Measurements from ENCODE around the gene ARL13A.
"Not testable (repeated sequence)": the region's sequence is repeated elsewhere in the genome, so short reads cannot be mapped to it uniquely, and the experiment has no call there.

ARL13A gene

GRCh38 chrX:100994352-100995281 is 25.1 kb downstream of the ARL13A start:
- no peak for DNase-seq

GRCh38 chrX:100995469-100995868 is 26.0 kb downstream of the ARL13A start:
- DNase-seq: no peak

DNA sequence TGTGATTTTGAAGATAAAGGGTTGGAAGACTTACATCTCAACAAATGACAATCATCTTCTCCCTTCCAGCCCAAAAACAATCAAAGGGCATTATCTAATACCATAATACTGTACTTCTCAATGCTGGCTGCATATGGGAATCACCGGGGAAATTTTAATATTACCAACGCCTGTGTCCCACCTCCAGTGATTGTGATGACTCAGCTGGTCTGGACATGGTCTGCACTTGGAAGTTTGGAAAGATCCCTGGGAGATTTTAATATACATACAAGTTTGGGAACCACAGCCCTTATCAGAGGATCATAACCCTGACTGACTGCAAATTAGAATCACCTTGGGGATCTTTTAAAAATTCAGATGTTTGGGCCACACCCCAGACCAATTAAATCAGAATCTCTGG is 29.9 kb downstream of the ARL13A start:
- no peak for DNase-seq

- DNase-seq: no peak
Observed at GRCh38 chrX:101009090-101009489, 39.6 kb downstream of the ARL13A start.

GRCh38 chrX:101012031-101012430 is 42.5 kb downstream of the ARL13A start:
- DNase-seq: not testable (repeated sequence)

DNA sequence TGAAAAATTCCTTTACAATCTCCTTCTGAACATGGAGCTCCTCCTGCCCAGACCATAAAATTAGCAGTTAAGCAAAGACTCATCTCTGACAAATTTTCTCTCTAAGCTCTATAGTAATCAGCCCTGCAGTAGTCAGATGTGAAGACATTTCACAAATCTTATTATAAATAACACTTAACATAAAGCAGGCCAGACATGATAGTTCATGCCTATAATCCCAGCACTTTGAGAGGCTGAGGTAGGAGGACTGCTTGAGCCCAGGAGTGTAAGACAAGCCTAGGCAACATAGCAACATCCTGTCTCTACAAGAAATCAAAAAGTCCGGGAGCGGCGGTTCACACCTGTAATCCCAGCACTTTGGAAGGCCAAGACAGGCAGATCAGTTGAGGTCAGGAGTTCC is 52.5 kb downstream of the ARL13A start:
- DNase-seq: no peak

DNA sequence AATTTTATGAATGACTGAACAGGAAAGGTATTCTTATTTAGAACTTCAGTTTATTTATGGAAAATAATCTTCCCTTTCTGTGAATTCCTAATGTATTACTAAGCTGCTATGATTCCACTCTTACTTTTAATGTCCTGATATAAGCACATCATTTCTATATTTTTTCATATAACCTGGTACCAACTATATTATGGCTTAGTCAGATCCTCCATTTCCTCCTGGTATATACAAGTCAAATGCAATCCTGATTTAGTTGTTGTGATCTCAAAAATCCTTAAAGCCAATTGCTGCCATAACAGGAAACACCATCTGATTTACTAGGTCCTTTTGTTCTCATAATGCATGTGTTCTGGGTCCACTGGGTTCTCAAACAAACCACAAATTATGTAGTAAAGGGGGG is 55.6 kb downstream of the ARL13A start:
- DNase-seq: no peak

DNA sequence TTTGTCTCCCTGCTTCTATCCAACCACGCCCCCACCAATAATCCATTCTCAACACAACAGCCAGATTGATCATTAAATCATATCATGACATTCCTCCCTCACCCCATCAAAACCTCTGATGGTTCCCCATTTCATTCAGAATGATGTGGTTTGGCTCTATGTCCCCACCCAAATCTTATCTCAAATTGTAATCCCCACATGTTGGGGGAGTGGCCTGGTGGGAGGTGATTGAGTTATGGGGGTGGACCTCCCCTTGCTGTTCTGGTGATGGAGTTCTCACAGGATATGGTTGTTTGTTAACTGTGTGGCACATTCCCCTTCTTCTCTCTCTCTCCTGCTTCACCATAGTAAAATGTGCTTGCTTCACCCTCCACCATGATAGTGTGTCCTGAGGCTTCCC is 59.1 kb downstream of the ARL13A start:
- no peak for DNase-seq

DNA sequence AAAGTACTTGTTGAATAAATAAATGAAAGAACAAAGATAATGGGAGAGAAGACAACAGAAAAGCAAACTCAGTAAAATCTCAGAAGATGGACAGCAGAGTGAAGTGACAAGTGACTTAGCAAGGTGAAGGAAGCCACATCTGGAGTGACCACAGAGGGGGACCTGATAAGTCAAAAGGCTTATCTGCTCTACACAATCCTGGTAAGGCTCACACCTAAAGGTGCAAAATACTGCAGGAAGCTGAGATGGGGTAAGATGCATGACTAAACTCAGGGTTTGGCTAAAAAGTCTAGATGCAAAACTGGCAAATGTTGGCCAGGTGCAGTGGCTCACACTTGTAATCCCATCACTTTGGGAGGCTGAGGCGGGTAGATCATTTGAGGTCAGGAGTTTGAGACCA is 60.2 kb downstream of the ARL13A start:
- no peak for DNase-seq

- DNase-seq: no peak
Observed at GRCh38 chrX:101037231-101037630, 67.7 kb downstream of the ARL13A start.

GRCh38 chrX:101040197-101040596 is 70.7 kb downstream of the ARL13A start:
- DNase-seq: no peak
